ENCODE data around the gene SGO2.

The SGO2 gene

DNA sequence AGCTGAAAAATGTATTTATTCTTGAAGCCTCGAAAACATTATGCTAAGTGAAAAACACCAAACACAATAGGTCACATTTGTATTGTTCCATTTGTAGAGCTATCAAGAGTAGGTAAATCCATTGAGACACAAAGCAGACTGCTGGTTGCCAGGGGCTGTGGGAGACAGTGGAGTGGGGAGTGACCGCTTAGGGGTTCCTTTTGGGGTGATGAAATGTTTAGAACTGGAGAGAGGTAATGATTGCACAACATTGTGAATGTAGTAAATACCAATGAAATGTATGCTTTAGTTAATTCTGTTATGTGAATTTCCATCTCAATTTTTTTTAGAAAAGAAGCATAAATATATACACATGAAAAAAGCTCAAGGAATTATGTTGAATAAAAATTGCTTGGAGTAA is 32.0 kb upstream of the SGO2 start:
- H3K4me1 ChIP-seq (ENCODE audit: insufficient read depth, low read length), result no peaks in the 10 kb centered on the region
- no peaks in the 10 kb centered on the region for H3K27me3 ChIP-seq (ENCODE audit: control insufficient read depth in 1 of 2, insufficient read depth in 2 of 2, low read length in 2 of 2)
- no peak overlapping the region for H3K4me3 ChIP-seq (ENCODE audit: low read depth in 1 of 2, low read length in 2 of 2)
- H3K36me3 ChIP-seq (ENCODE audit: insufficient read depth, low read length), result peaks cover 53% of the 10 kb centered on the region
- no peak overlapping the region for H3K9ac ChIP-seq (ENCODE audit: low read length)
- H3K9me3 ChIP-seq (ENCODE audit: low read length), result no peaks in the 10 kb centered on the region
- H3K27ac ChIP-seq (ENCODE audit: low read depth, low read length), result no peak overlapping the region

- Histone ChIP-seq H3K9ac (ENCODE audit: low read length) (no peak overlapping the region), H3K27me3 (ENCODE audit: control insufficient read depth in 1 of 2, insufficient read depth in 2 of 2, low read length in 2 of 2) (no peaks in the 10 kb centered on the region), H3K4me3 (ENCODE audit: low read depth in 1 of 2, low read length in 2 of 2) (no peak overlapping the region), H3K36me3 (ENCODE audit: insufficient read depth, low read length) (peaks cover 33% of the 10 kb centered on the region), H3K4me1 (ENCODE audit: insufficient read depth, low read length) (no peaks in the 10 kb centered on the region), H3K27ac (ENCODE audit: low read depth, low read length) (no peak overlapping the region), H3K9me3 (ENCODE audit: low read length) (no peaks in the 10 kb centered on the region)
Observed at GRCh38 chr2:200496696-200497095, 29.3 kb upstream of the SGO2 start.

DNA sequence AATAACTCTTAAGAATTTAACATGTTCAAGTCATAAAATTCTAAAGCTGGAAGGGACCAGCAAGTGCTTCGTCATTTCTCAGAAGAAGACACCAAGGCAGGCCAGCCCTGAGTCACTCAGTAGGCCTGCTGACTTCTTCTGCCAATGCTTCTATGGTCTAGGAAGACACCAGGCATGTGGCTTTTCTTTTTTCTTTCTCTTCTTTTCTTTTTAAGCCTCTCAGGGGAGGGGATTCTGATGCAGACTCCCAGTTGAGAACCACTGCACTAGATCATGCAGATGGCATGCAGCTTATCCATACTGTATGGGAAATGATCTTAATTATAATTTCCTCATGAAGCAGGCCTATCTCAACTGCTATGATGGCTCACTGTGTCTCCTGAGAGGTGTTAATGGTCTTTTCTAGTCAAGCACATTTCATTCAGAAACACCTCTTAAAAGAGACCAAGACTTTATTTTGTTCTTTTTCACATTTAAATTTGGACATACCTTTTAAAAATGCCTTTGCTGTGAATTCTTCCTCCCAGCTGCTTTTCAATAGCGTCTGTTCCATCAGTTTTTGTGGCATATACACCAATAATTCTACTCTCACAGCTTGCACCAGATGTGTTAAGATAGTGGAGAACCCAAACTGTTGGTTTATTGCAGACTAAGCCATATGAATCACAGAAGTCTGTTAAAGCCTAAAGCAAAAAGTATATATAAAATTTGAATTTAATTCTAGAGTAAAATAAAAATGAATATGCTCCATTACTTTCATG is 27.4 kb upstream of the SGO2 start:
- Histone ChIP-seq H3K9me3 (ENCODE audit: low read length) (no peaks in the 10 kb centered on the region), H3K4me3 (ENCODE audit: low read depth in 1 of 2, low read length in 2 of 2) (no peak overlapping the region), H3K27me3 (ENCODE audit: control insufficient read depth in 1 of 2, insufficient read depth in 2 of 2, low read length in 2 of 2) (no peaks in the 10 kb centered on the region), H3K4me1 (ENCODE audit: insufficient read depth, low read length) (no peaks in the 10 kb centered on the region), H3K9ac (ENCODE audit: low read length) (no peak overlapping the region), H3K27ac (ENCODE audit: low read depth, low read length) (no peak overlapping the region), H3K36me3 (ENCODE audit: insufficient read depth, low read length) (peaks cover 18% of the 10 kb centered on the region)

DNA sequence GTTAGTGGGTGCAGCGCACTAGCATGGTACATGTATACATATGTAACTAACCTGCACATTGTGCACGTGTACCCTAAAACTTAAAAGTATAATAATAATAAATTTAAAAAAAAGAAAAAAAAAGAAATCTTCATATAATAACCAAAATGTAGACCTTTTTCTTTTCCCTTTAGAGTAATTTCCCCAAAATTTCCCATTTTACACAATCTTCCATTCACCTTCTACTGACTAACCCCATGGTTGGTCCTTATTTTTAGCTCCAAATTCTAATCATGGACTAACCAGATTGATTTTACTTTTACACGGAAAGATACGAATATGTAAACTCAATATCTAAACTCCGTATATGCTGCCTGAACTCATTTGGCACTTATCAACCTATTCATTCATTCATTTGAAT is 23.8 kb upstream of the SGO2 start:
- Histone ChIP-seq H3K4me1 (ENCODE audit: insufficient read depth, low read length) (no peaks in the 10 kb centered on the region), H3K27ac (ENCODE audit: low read depth, low read length) (no peak overlapping the region), H3K4me3 (ENCODE audit: low read depth in 1 of 2, low read length in 2 of 2) (no peak overlapping the region), H3K9me3 (ENCODE audit: low read length) (no peaks in the 10 kb centered on the region), H3K36me3 (ENCODE audit: insufficient read depth, low read length) (peaks cover 24% of the 10 kb centered on the region), H3K27me3 (ENCODE audit: control insufficient read depth in 1 of 2, insufficient read depth in 2 of 2, low read length in 2 of 2) (no peaks in the 10 kb centered on the region), H3K9ac (ENCODE audit: low read length) (no peak overlapping the region)

- Histone ChIP-seq H3K9me3 (ENCODE audit: low read length) (no peaks in the 10 kb centered on the region), H3K27me3 (ENCODE audit: control insufficient read depth in 1 of 2, insufficient read depth in 2 of 2, low read length in 2 of 2) (no peaks in the 10 kb centered on the region), H3K9ac (ENCODE audit: low read length) (no peak overlapping the region), H3K27ac (ENCODE audit: low read depth, low read length) (no peak overlapping the region), H3K4me3 (ENCODE audit: low read depth in 1 of 2, low read length in 2 of 2) (no peak overlapping the region), H3K36me3 (ENCODE audit: insufficient read depth, low read length) (peaks cover 12% of the 10 kb centered on the region), H3K4me1 (ENCODE audit: insufficient read depth, low read length) (peaks cover 18% of the 10 kb centered on the region)
Observed at GRCh38 chr2:200506679-200507078, 19.3 kb upstream of the SGO2 start.

DNA sequence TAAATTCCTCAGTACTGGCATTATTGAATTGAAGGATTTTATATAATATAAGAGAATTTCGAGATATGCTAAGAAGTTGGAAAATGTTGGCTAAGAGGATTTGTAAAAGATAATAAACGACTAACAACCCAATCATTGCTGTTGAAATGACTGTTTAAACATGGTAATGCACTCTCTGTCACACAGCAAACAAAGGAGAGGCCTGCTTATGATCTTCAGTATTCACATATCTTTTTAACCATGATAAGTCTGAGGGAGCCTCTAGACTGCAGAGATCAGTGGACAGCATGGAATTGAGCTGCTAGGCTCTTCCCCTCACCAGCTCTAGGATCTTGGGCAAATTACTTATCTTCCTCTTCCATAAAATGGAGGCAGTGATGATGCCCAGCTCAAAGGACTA is 18.8 kb upstream of the SGO2 start:
- Histone ChIP-seq H3K4me3 (ENCODE audit: low read depth in 1 of 2, low read length in 2 of 2) (no peak overlapping the region), H3K36me3 (ENCODE audit: insufficient read depth, low read length) (peaks cover 12% of the 10 kb centered on the region), H3K4me1 (ENCODE audit: insufficient read depth, low read length) (peaks cover 18% of the 10 kb centered on the region), H3K27me3 (ENCODE audit: control insufficient read depth in 1 of 2, insufficient read depth in 2 of 2, low read length in 2 of 2) (no peaks in the 10 kb centered on the region), H3K9ac (ENCODE audit: low read length) (no peak overlapping the region), H3K9me3 (ENCODE audit: low read length) (no peaks in the 10 kb centered on the region), H3K27ac (ENCODE audit: low read depth, low read length) (no peak overlapping the region)

GRCh38 chr2:200509235-200509611 is 16.8 kb upstream of the SGO2 start:
- Histone ChIP-seq H3K4me1 (ENCODE audit: insufficient read depth, low read length) (peaks cover 18% of the 10 kb centered on the region), H3K27ac (ENCODE audit: low read depth, low read length) (peak overlapping the region; percentile 85), H3K9me3 (ENCODE audit: low read length) (no peaks in the 10 kb centered on the region), H3K27me3 (ENCODE audit: control insufficient read depth in 1 of 2, insufficient read depth in 2 of 2, low read length in 2 of 2) (no peaks in the 10 kb centered on the region), H3K9ac (ENCODE audit: low read length) (peak overlapping the region; percentile 76), H3K36me3 (ENCODE audit: insufficient read depth, low read length) (peaks cover 12% of the 10 kb centered on the region), H3K4me3 (ENCODE audit: low read depth in 1 of 2, low read length in 2 of 2) (peak overlapping the region; percentile 78 to 87)

GRCh38 chr2:200509612-200510433 is 16.2 kb upstream of the SGO2 start, which contains the start of gene KCTD18:
TSS of gene KCTD18 (minus strand) at chr2:200510068. CDS start at chr2:200507016, 3,052 bp downstream.
- Histone ChIP-seq H3K27ac (ENCODE audit: low read depth, low read length) (peak within 1 kb of the TSS; percentile 85), H3K27me3 (ENCODE audit: control insufficient read depth in 1 of 2, insufficient read depth in 2 of 2, low read length in 2 of 2) (no peaks in the 10 kb centered on the region), H3K9ac (ENCODE audit: low read length) (peak within 1 kb of the TSS; percentile 76), H3K4me3 (ENCODE audit: low read depth in 1 of 2, low read length in 2 of 2) (peak within 1 kb of the TSS; percentile 78 to 87), H3K9me3 (ENCODE audit: low read length) (no peaks in the 10 kb centered on the region), H3K36me3 (ENCODE audit: insufficient read depth, low read length) (peaks cover 9% of the 10 kb centered on the region), H3K4me1 (ENCODE audit: insufficient read depth, low read length) (peaks cover 18% of the 10 kb centered on the region)

DNA sequence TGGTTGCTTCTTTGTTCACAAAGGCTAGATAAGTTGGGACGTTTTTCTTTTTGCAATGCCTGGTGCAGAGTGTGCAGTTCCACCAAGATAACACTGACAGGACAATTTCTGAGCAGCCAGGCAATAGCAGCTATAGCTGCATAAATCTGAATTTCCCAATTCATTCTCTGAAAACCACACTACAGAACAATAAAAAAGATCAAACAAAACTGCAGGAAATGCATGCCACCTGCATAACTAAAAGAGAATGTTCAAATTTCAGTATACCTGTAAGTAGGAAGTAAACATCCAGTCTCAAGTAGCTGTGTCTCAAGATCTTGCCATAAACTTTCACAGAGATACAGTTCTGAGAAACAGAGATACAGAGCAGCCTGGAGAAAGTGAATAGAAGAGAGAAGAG is 10.9 kb upstream of the SGO2 start:
- peaks cover 7% of the 10 kb centered on the region for H3K4me1 ChIP-seq (ENCODE audit: insufficient read depth, low read length)

DNA sequence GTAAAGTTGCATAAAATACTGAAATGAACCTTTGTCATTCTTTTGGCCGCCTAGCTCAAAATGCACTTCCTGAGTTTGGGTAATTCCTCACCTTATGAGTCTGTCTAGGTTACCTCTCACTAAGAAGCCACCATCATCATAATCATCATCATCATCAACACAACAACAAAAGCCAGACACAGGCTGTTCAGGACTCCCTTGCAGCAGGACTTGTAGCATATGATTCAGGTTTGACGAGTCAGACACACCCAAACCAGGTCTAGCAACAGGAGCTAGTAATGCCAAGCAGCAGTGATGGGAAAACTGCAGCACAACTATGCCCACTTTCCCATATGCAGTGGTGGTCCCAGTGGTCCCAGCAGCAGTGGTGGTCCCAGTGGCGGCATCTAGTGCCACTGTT is 2.8 kb upstream of the SGO2 start:
- H3K27me3 ChIP-seq (ENCODE audit: control insufficient read depth in 1 of 2, insufficient read depth in 2 of 2, low read length in 2 of 2), result no peaks in the 10 kb centered on the region
- H3K9ac ChIP-seq (ENCODE audit: low read length), result no peak overlapping the region
- H3K27ac ChIP-seq (ENCODE audit: low read depth, low read length), result no peak overlapping the region
- H3K36me3 ChIP-seq (ENCODE audit: insufficient read depth, low read length), result no peaks in the 10 kb centered on the region
- no peaks in the 10 kb centered on the region for H3K9me3 ChIP-seq (ENCODE audit: low read length)
- no peak overlapping the region for H3K4me3 ChIP-seq (ENCODE audit: low read depth in 1 of 2, low read length in 2 of 2)
- peaks cover 6% of the 10 kb centered on the region for H3K4me1 ChIP-seq (ENCODE audit: insufficient read depth, low read length)

More for the DNA sequence above, 10.9 kb upstream of the SGO2 start:
- Histone ChIP-seq H3K9me3 (ENCODE audit: low read length) (no peaks in the 10 kb centered on the region), H3K9ac (ENCODE audit: low read length) (no peak overlapping the region), H3K36me3 (ENCODE audit: insufficient read depth, low read length) (no peaks in the 10 kb centered on the region), H3K27me3 (ENCODE audit: control insufficient read depth in 1 of 2, insufficient read depth in 2 of 2, low read length in 2 of 2) (no peaks in the 10 kb centered on the region), H3K4me3 (ENCODE audit: low read depth in 1 of 2, low read length in 2 of 2) (no peak overlapping the region), H3K27ac (ENCODE audit: low read depth, low read length) (no peak overlapping the region)

- H3K9ac ChIP-seq (ENCODE audit: low read length), result no peak overlapping the region
- peaks cover 6% of the 10 kb centered on the region for H3K4me1 ChIP-seq (ENCODE audit: insufficient read depth, low read length)
- H3K27me3 ChIP-seq (ENCODE audit: control insufficient read depth in 1 of 2, insufficient read depth in 2 of 2, low read length in 2 of 2), result no peaks in the 10 kb centered on the region
- no peaks in the 10 kb centered on the region for H3K36me3 ChIP-seq (ENCODE audit: insufficient read depth, low read length)
- no peak overlapping the region for H3K4me3 ChIP-seq (ENCODE audit: low read depth in 1 of 2, low read length in 2 of 2)
- no peaks in the 10 kb centered on the region for H3K9me3 ChIP-seq (ENCODE audit: low read length)
- H3K27ac ChIP-seq (ENCODE audit: low read depth, low read length), result no peak overlapping the region
Observed at GRCh38 chr2:200523604-200524003, 2.4 kb upstream of the SGO2 start.

Measured in muscle layer of colon (tissue), 2 donors.